GM21381 (cell line): ENCODE results near the gene PITPNM3.
"Not testable (repeated sequence)": the region's sequence is repeated elsewhere in the genome, so short reads cannot be mapped to it uniquely, and the experiment has no call there.

ENCODE experiments used
- ATAC-seq: cut with Tn5 transposase; IDR thresholded peaks from one replicate; pipeline ENCODE4 v1.9.1; 2021; ENCODE audit warnings: mild to moderate bottlenecking, moderate library complexity; ENCODE audit not compliant: unreplicated experiment

The PITPNM3 gene

DNA sequence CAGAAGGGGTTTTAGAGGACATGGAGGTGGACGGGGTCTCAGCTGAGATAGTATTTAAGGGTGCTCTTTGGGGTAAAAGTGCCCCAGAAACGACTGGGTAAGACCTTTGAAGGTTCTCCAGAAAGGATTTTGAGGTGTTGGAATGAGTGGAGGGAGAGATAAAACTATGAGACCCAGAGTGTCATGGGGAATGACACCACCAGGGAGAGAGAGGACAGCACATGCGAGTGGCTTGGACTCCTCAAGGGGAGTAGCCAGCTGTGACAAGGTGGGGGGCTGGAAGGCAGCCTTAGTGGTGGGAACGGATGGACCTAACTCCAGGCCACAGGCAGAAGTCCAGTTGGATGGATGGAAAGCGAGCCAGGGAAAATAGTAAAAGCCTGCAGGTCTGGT, 19.2 kb upstream of the PITPNM3 start:
- ATAC-seq, result no peak

GRCh38 chr17:6574687-6575595, 18.6 kb upstream of the PITPNM3 start:
- ATAC-seq, result no peak

DNA sequence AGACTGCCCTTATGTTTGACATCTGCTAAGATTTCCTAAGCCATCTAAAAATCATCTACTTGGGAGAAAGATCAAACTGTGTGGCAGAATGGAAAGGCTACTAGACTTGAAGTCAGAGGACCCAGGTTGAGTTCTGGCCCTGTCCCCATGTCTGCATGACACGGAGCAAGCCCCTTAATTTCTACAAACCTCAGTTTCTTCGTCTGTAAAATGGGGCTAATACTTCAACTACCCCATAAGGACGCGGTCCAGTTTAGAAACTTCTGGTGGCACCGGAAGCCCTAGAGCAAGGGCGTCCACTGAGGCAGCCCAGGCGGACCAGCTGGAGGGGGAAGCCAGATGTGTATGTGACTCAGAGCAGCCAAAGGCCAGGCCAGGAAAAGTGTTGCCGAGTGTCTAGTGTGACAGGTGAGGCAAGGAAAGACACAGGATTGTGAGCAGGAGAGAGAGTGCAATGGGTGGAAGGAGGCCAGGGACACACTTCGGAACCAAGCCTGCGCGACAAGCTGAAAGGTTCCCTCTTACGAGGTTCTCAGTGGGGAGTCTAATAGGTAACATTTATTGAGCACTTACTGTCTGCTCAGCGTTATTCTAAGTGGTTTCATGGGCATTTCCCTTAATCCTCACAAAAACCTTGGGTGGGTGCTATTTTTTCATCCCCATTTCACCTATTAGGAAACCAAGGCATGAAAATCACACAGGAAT, 17.8 kb upstream of the PITPNM3 start:
- no peak for ATAC-seq

- ATAC-seq, result not testable (repeated sequence)
Measured at GRCh38 chr17:6573495-6573894, 17.1 kb upstream of the PITPNM3 start.

DNA sequence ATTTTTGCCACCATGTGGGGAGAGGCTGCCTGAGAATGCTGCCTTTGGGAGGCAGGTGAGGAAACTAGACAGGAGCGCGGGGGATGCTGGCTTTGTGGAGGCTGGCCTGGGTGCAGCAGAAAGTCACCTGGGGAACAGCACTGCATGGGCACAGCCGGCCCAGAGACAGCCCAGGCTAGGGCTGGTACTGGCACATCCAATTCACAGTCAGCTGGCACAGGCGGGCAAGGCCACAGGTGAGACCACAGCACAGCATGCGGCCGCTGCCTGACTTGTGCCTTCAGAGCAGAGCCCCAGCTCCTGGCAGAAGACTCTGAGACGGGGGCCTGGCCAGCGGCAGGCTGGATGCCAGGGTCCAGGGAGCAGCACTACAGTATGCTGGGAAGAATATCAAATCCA, 16.6 kb upstream of the PITPNM3 start:
- ATAC-seq, result no peak

DNA sequence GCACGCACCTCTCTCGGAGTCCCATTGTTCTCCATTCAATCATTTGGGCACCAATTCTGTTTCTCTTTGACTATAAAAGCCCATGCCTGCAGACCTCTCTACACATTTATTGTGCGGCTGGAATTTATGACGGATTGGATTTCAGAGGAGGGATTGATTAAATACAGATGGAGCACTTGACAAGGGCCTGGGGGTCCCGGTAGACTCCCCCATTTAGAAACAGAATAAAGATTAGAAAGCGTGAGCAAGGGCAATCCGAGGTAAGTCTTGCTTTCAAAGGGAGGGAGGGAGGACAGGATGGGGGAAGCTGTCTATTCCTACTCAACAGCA, 15.1 kb upstream of the PITPNM3 start:
- ATAC-seq, result no peak

- no peak for ATAC-seq
Measured at GRCh38 chr17:6570731-6571451, 14.5 kb upstream of the PITPNM3 start.

- no peak for ATAC-seq
Measured at GRCh38 chr17:6569370-6570285, 13.3 kb upstream of the PITPNM3 start.

GRCh38 chr17:6568184-6568758, 11.9 kb upstream of the PITPNM3 start:
- ATAC-seq, result no peak

- ATAC-seq, result no peak
Measured at GRCh38 chr17:6567528-6568183, 11.3 kb upstream of the PITPNM3 start.

DNA sequence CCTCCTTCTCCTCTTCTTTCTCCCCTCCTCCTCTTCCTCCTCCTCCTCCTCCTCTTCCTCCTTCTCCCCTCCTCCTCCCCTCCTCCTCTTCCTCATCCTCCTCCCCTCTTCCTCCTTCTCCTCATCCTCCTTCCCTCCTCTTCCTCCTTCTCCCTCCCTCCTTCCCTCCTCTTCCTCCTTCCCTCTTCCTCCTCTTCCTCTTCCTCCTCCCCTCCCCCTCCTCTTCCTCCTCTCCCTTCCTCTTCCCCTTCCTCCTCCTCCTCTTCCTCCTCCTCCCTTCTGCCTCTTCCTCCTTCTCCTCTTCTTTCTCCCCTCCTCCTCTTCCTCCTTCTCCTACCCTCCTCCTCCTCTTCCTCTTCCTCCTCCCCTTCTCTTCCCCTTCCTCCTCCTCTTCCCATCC, 5.1 kb upstream of the PITPNM3 start:
- ATAC-seq, result no peak

GRCh38 chr17:6560496-6560895, 4.1 kb upstream of the PITPNM3 start:
- ATAC-seq, result no peak

DNA sequence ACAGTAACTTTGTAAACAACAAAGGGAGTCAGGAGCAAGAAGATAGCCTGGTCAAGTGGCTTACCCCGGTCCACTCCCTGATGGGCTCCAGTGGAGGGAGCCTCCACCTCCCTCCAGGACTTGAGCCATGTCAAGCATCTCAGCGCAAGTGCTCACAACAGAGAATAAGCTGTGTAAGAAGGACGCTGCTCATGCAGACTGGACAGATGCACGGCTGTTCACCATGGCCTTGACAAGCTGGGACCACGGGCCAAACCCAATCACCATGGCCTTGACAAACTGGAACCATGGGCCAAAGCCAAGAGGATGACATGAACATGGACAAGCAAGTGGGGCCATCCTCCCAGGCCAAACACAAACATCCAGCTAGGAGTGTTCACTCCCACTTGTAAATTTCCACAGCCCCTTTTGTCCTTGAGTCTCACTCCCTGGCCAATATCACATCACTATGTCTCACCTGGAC, 3.4 kb upstream of the PITPNM3 start:
- ATAC-seq, result no peak

- ATAC-seq, result no peak
Measured at GRCh38 chr17:6558932-6559752, 2.8 kb upstream of the PITPNM3 start.

DNA sequence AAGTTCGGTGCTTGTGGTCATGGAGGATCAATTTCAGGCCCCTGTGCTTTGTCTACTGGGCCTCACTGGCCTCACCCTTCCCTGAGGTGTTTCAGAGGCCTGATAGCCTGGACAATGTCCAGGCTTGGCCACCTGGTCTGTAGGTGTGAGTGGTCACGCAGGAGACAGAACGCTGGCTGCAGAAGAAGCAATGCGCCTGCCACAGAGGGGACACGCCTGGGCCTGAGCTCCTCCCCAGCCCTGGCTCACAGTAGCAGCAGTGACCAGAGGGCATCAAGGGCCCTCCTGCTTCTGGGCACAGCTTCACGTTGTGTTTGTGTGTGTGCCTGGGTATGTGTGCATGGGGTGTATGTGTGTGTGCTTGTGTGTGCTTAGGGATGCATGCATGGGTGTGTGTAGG, 1.9 kb upstream of the PITPNM3 start:
- ATAC-seq, result no peak

DNA sequence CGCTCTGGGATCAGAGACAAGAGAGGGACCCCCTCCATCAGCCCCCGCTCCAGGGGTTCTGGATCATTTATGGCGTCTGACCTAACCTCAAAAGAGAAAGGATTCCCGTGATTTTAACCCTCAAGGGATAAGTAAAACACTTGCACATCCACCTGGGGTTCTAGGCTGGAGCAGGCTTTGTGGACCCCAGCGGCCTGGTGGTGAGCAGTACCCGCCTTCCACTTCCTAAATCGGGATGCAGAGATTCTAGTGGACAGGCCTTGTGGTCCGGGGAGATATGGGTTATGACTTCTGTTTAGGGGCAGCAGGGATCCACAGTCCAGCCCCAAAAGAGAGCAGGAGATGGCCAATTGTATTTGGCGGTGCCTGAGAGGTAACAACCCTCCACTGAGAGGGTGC, 684 bp upstream of the PITPNM3 start:
- ATAC-seq, result no peak

- ATAC-seq, result no peak
Measured at GRCh38 chr17:6555331-6556120, 829 bp downstream of the PITPNM3 start.

DNA sequence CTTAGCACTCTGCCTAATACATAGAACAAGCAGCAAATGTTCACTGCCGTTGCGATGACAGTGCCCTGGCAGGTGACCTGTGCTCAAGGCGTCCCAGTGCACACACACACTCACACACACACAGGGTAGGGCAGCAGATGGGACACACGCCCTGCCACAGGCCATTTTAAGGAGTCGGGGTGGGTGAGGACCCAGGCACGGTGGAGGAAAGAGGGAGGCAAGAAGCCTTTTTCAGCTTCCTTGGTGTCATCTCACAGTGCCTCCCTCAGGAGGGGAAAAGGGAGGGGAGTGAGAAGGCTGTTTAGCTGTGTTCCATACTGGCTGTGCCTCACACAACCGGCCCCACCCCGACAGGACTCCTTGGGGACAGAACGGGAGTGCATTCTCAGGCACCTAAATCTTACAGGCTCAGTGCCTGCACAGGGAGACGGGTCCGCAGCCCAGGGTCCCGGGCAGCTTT, 1.5 kb downstream of the PITPNM3 start:
- no peak for ATAC-seq
